ENCODE measurements around the gene ELL.

GRCh38 chr19:18522124-18522861 lies 423 bp upstream of the ELL start:
- TF ChIP-seq EZH2 (IDR thresholded peaks at IDR 0.05; ENCODE audit: borderline replicate concordance, low read length) = no peak
- TF ChIP-seq, protein P1, sequence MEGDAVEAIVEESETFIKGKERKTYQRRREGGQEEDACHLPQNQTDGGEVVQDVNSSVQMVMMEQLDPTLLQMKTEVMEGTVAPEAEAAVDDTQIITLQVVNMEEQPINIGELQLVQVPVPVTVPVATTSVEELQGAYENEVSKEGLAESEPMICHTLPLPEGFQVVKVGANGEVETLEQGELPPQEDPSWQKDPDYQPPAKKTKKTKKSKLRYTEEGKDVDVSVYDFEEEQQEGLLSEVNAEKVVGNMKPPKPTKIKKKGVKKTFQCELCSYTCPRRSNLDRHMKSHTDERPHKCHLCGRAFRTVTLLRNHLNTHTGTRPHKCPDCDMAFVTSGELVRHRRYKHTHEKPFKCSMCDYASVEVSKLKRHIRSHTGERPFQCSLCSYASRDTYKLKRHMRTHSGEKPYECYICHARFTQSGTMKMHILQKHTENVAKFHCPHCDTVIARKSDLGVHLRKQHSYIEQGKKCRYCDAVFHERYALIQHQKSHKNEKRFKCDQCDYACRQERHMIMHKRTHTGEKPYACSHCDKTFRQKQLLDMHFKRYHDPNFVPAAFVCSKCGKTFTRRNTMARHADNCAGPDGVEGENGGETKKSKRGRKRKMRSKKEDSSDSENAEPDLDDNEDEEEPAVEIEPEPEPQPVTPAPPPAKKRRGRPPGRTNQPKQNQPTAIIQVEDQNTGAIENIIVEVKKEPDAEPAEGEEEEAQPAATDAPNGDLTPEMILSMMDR (conservative IDR thresholded peaks at IDR 0.05 in 1 of 2, IDR thresholded peaks at IDR 0.05 in 1 of 2; ENCODE audit: extremely low read depth in 1 of 2, insufficient read depth in 1 of 2, low read depth in 1 of 2, low read length in 2 of 2) = peak in 1 of 2 donors; percentile 26

Data from mammary epithelial cell (primary cell).